Activated T-helper 1 cell treated with anti-CD3 and anti-CD28 coated beads, Interleukin-12 subunit alpha, Interleukin-12 subunit beta, Interleukin-2, Interleukin-4 antibody, amounts not matched to agents 30 ng/mL and 10 ng/mL and 1 ng/mL, durations not matched to agents 14 hours and 24 hours and 36 hours (primary cell): Measurements from ENCODE around the gene CEMIP. TPM values are rescaled to one million over a fixed set of nuclear protein-coding genes. Genes with fewer than 3 reads are reported as not detected.

Source experiments
- DNase-seq: peaks from one replicate; pipeline ENCODE4 v3.0.0; 2021; ENCODE audit warnings: low spot score
- H3K27ac Mint-ChIP-seq: one replicate; pipeline ENCODE4 v1.8.0; 2021; ENCODE audit warnings: mild to moderate bottlenecking, mixed read lengths
- H3K27me3 Mint-ChIP-seq: one replicate; pipeline ENCODE4 v1.8.0; 2022; ENCODE audit warnings: mild to moderate bottlenecking, moderate library complexity, mixed read lengths; ENCODE audit not compliant: insufficient read depth
- H3K36me3 Mint-ChIP-seq: one replicate; pipeline ENCODE4 v1.8.0; 2021; ENCODE audit warnings: low read depth, mixed read lengths
- H3K4me1 Mint-ChIP-seq: one replicate; pipeline ENCODE4 v1.8.0; 2021; ENCODE audit warnings: low read depth, mixed read lengths
- H3K4me3 Mint-ChIP-seq: one replicate; pipeline ENCODE4 v1.8.0; 2021; ENCODE audit warnings: mild to moderate bottlenecking, moderate library complexity, mixed read lengths
- H3K9me3 Mint-ChIP-seq: one replicate; pipeline ENCODE4 v1.8.0; 2021; ENCODE audit warnings: mixed read lengths
- intact Hi-C: fragments of 100-400 bp; cut with micrococcal nuclease; formaldehyde crosslinking; loops from one replicate; pipeline ENCODE4 v1.15.1; 2024
- total RNA-seq: library from RNA; stranded (reverse); gene quantifications from 2 replicates; pipeline ENCODE4 v1.2.3, GENCODE V29; 2022

The CEMIP gene
- total RNA-seq, 1 donor from 2014 or later = 0.03 TPM

GRCh38 chr15:80902298-80902801 lies 123.2 kb downstream of the CEMIP start:
- H3K4me3 Mint-ChIP-seq = no peak overlapping the region
- no peak for DNase-seq
- H3K4me1 Mint-ChIP-seq = no peaks in the 10 kb centered on the region
- no peaks in the 10 kb centered on the region for H3K27me3 Mint-ChIP-seq
- no peaks in the 10 kb centered on the region for H3K36me3 Mint-ChIP-seq
- H3K9me3 Mint-ChIP-seq = no peaks in the 10 kb centered on the region
- no peak overlapping the region for H3K27ac Mint-ChIP-seq
- intact Hi-C loops = no loop called here

GRCh38 chr15:80904998-80905397 lies 125.8 kb downstream of the CEMIP start:
- no peaks in the 10 kb centered on the region for H3K9me3 Mint-ChIP-seq
- no peak overlapping the region for H3K27ac Mint-ChIP-seq
- DNase-seq = no peak
- H3K4me1 Mint-ChIP-seq = no peaks in the 10 kb centered on the region
- no peak overlapping the region for H3K4me3 Mint-ChIP-seq
- intact Hi-C loops = no loop called here
- no peaks in the 10 kb centered on the region for H3K36me3 Mint-ChIP-seq
- H3K27me3 Mint-ChIP-seq = no peaks in the 10 kb centered on the region

GRCh38 chr15:80906159-80906766 lies 127.1 kb downstream of the CEMIP start:
- Mint-ChIP-seq H3K27ac (no peak overlapping the region), H3K27me3 (no peaks in the 10 kb centered on the region), H3K36me3 (no peaks in the 10 kb centered on the region), H3K4me1 (no peaks in the 10 kb centered on the region), H3K9me3 (no peaks in the 10 kb centered on the region), H3K4me3 (no peak overlapping the region)
- intact Hi-C loops = no loop called here
- no peak for DNase-seq

GRCh38 chr15:80911821-80912220 lies 132.7 kb downstream of the CEMIP start:
- Mint-ChIP-seq H3K27me3 (no peaks in the 10 kb centered on the region), H3K36me3 (no peaks in the 10 kb centered on the region), H3K9me3 (no peaks in the 10 kb centered on the region), H3K4me3 (no peak overlapping the region), H3K4me1 (no peaks in the 10 kb centered on the region), H3K27ac (no peak overlapping the region)
- intact Hi-C loops = no loop called here
- no peak for DNase-seq

GRCh38 chr15:80912673-80913072 lies 133.5 kb downstream of the CEMIP start:
- H3K27me3 Mint-ChIP-seq = no peaks in the 10 kb centered on the region
- no peaks in the 10 kb centered on the region for H3K36me3 Mint-ChIP-seq
- intact Hi-C loops = no loop called here
- H3K4me3 Mint-ChIP-seq = no peak overlapping the region
- H3K9me3 Mint-ChIP-seq = no peaks in the 10 kb centered on the region
- no peak for DNase-seq
- H3K4me1 Mint-ChIP-seq = no peaks in the 10 kb centered on the region
- no peak overlapping the region for H3K27ac Mint-ChIP-seq

- no peaks in the 10 kb centered on the region for H3K9me3 Mint-ChIP-seq
- H3K27ac Mint-ChIP-seq = no peak overlapping the region
- no peaks in the 10 kb centered on the region for H3K4me1 Mint-ChIP-seq
- no peak for DNase-seq
- H3K27me3 Mint-ChIP-seq = no peaks in the 10 kb centered on the region
- no peak overlapping the region for H3K4me3 Mint-ChIP-seq
- intact Hi-C loops = no loop called here
- no peaks in the 10 kb centered on the region for H3K36me3 Mint-ChIP-seq
These were observed 134.4 kb downstream of the CEMIP start for GRCh38 chr15:80913541-80913940.

GRCh38 chr15:80915472-80915871 lies 136.3 kb downstream of the CEMIP start:
- no peaks in the 10 kb centered on the region for H3K27me3 Mint-ChIP-seq

GRCh38 chr15:80916056-80916455 lies 136.9 kb downstream of the CEMIP start:
- DNase-seq = no peak
- Mint-ChIP-seq H3K27ac (no peak overlapping the region), H3K4me1 (peaks cover 11% of the 10 kb centered on the region), H3K27me3 (no peaks in the 10 kb centered on the region), H3K36me3 (no peaks in the 10 kb centered on the region), H3K4me3 (no peak overlapping the region), H3K9me3 (no peaks in the 10 kb centered on the region)
- intact Hi-C loops = no loop called here

More at GRCh38 chr15:80915472-80915871, 136.3 kb downstream of the CEMIP start:
- DNase-seq = no peak
- Mint-ChIP-seq H3K27ac (no peak overlapping the region), H3K36me3 (no peaks in the 10 kb centered on the region), H3K4me1 (peaks cover 6% of the 10 kb centered on the region), H3K9me3 (no peaks in the 10 kb centered on the region), H3K4me3 (no peak overlapping the region)
- intact Hi-C loops = no loop called here

GRCh38 chr15:80918196-80918783 lies 139.1 kb downstream of the CEMIP start:
- Mint-ChIP-seq H3K36me3 (no peaks in the 10 kb centered on the region), H3K4me1 (peaks cover 11% of the 10 kb centered on the region), H3K27ac (no peak overlapping the region), H3K27me3 (no peaks in the 10 kb centered on the region), H3K4me3 (no peak overlapping the region), H3K9me3 (no peaks in the 10 kb centered on the region)
- no peak for DNase-seq
- intact Hi-C loops = no loop called here

GRCh38 chr15:80920271-80920699 lies 141.1 kb downstream of the CEMIP start:
- H3K4me1 Mint-ChIP-seq = peaks cover 11% of the 10 kb centered on the region
- H3K27ac Mint-ChIP-seq = no peak overlapping the region
- no peaks in the 10 kb centered on the region for H3K27me3 Mint-ChIP-seq
- peak; percentile 9 for DNase-seq
- H3K4me3 Mint-ChIP-seq = no peak overlapping the region
- intact Hi-C loops = no loop called here
- H3K36me3 Mint-ChIP-seq = no peaks in the 10 kb centered on the region
- no peaks in the 10 kb centered on the region for H3K9me3 Mint-ChIP-seq

- Mint-ChIP-seq H3K4me1 (peaks cover 11% of the 10 kb centered on the region), H3K4me3 (no peak overlapping the region), H3K36me3 (no peaks in the 10 kb centered on the region), H3K27ac (no peak overlapping the region), H3K27me3 (no peaks in the 10 kb centered on the region), H3K9me3 (no peaks in the 10 kb centered on the region)
- DNase-seq = no peak
- intact Hi-C loops = no loop called here
These were observed 142.7 kb downstream of the CEMIP start for GRCh38 chr15:80921736-80922410.

GRCh38 chr15:80923668-80924067 lies 144.5 kb downstream of the CEMIP start:
- no peak for DNase-seq
- H3K36me3 Mint-ChIP-seq = no peaks in the 10 kb centered on the region
- intact Hi-C loops = no loop called here
- H3K4me3 Mint-ChIP-seq = no peak overlapping the region
- H3K27me3 Mint-ChIP-seq = no peaks in the 10 kb centered on the region
- H3K9me3 Mint-ChIP-seq = no peaks in the 10 kb centered on the region
- no peak overlapping the region for H3K27ac Mint-ChIP-seq
- peaks cover 11% of the 10 kb centered on the region for H3K4me1 Mint-ChIP-seq

- Mint-ChIP-seq H3K4me1 (peaks cover 11% of the 10 kb centered on the region), H3K36me3 (no peaks in the 10 kb centered on the region), H3K27ac (no peak overlapping the region), H3K27me3 (no peaks in the 10 kb centered on the region), H3K9me3 (no peaks in the 10 kb centered on the region), H3K4me3 (no peak overlapping the region)
- intact Hi-C loops = no loop called here
- no peak for DNase-seq
These were observed 145.1 kb downstream of the CEMIP start for GRCh38 chr15:80924278-80924677.
